CD4-positive, alpha-beta T cell (primary cell): ENCODE measurements around the gene DYNLT2B. TPM values are rescaled to one million over a fixed set of nuclear protein-coding genes. Genes with fewer than 3 reads are reported as not detected.
"Not testable (repeated sequence)": the region's sequence is repeated elsewhere in the genome, so short reads cannot be mapped to it uniquely, and the experiment has no call there.

Experiments used
- ATAC-seq: fragments of 200-7000 bp; cut with Tn5 transposase; one replicate; pipeline ENCODE4 v1.10.0; 2022; ENCODE audit warnings: mild to moderate bottlenecking; ENCODE audit not compliant: poor library complexity
- CTCF ChIA-PET: fragments of 350-600 bp; sonication (Branson Sonifier 250); formaldehyde crosslinking; loops from one replicate; lab custom pipeline; 2021; ENCODE audit warnings: antibody characterized with exemption, inconsistent platforms; lab: Charles Lee
- POLR2A ChIA-PET: fragments of 350-600 bp; sonication (Branson Sonifier 250); formaldehyde crosslinking; loops from one replicate; lab custom pipeline; 2021; ENCODE audit warnings: antibody characterized with exemption, inconsistent platforms; lab: Charles Lee
- DNase-seq, 14 experiments: peaks; one replicate each; pipeline ENCODE4 v3.0.0-alpha.2; 2013 to 2020; ENCODE audit warnings: mixed read lengths in 2 of 14
- H3K27ac ChIP-seq, 2 donors: one replicate each; pipeline versions ENCODE4 v1.5.1 to v1.7.0; 2013; ENCODE audit warnings: low read length in 2 of 2, low read depth in 1 of 2, mild to moderate bottlenecking in 1 of 2
- H3K27me3 ChIP-seq, 2 experiments: 1 replicate in 1 of 2; 2 replicates in 1 of 2; pipeline versions ENCODE4 v1.6.1 to v1.7.0; 2013; ENCODE audit warnings: low read length in 2 of 2, control low read depth in 1 of 2, mild to moderate bottlenecking in 1 of 2, moderate library complexity in 1 of 2; ENCODE audit not compliant: insufficient read depth in 2 of 2, control insufficient read depth in 1 of 2
- H3K36me3 ChIP-seq: one replicate; pipeline ENCODE4 v1.6.1; 2013; ENCODE audit warnings: low read length, control low read depth; ENCODE audit not compliant: insufficient read depth
- H3K4me1 ChIP-seq: one replicate; pipeline ENCODE4 v1.6.1; 2013; ENCODE audit warnings: low read length, control low read depth; ENCODE audit not compliant: insufficient read depth
- H3K4me3 ChIP-seq: one replicate; pipeline ENCODE4 v1.5.1; 2013; ENCODE audit warnings: mild to moderate bottlenecking, low read length, moderate library complexity
- H3K9me3 ChIP-seq, 2 experiments: 1 replicate in 1 of 2; 2 replicates in 1 of 2; pipeline versions ENCODE4 v1.6.1 to v1.7.0; 2013; ENCODE audit warnings: low read length in 2 of 2, mild to moderate bottlenecking in 2 of 2, control low read depth in 1 of 2, moderate library complexity in 1 of 2; ENCODE audit not compliant: control insufficient read depth in 1 of 2, insufficient read depth in 1 of 2
- H3K27ac Mint-ChIP-seq: one replicate; pipeline ENCODE4 v1.8.0; 2020; ENCODE audit warnings: mixed read lengths
- H3K27me3 Mint-ChIP-seq: one replicate; pipeline ENCODE4 v1.8.0; 2021; ENCODE audit warnings: mixed read lengths
- H3K36me3 Mint-ChIP-seq: one replicate; pipeline ENCODE4 v1.8.0; 2021; ENCODE audit warnings: low read depth, mixed read lengths
- H3K4me1 Mint-ChIP-seq: one replicate; pipeline ENCODE4 v1.8.0; 2021; ENCODE audit warnings: low read depth, mixed read lengths
- H3K4me3 Mint-ChIP-seq: one replicate; pipeline ENCODE4 v1.8.0; 2020; ENCODE audit warnings: mild to moderate bottlenecking, mixed read lengths
- H3K9me3 Mint-ChIP-seq: one replicate; pipeline ENCODE4 v1.8.0; 2020; ENCODE audit warnings: mixed read lengths
- intact Hi-C, 2 experiments: fragments of 100-400 bp; cut with DNase I in 1 of 2; cut with micrococcal nuclease in 1 of 2; formaldehyde crosslinking; loops; one replicate each; pipeline versions ENCODE4 v1.15.1 to v1.9.0; 2023 to 2025; cut with DNase I, micrococcal nuclease
- total RNA-seq, 174 experiments: library from RNA in 2 of 174; stranded (reverse) in 2 of 174; gene quantifications; one replicate each; pipeline ENCODE4 v1.2.3 and lab custom pipeline; 2021 to 2026
- TF ChIP-seq, protein P1 (sequence below): fragments of 200-600 bp; IDR thresholded peaks from one replicate; pipeline ENCODE4 v1.8.0; 2022; ENCODE audit warnings: antibody characterized with exemption, mild to moderate bottlenecking

The DYNLT2B gene
- total RNA-seq, 2 experiments from 2014 or later = 4.5 to 4.6 TPM

DNA sequence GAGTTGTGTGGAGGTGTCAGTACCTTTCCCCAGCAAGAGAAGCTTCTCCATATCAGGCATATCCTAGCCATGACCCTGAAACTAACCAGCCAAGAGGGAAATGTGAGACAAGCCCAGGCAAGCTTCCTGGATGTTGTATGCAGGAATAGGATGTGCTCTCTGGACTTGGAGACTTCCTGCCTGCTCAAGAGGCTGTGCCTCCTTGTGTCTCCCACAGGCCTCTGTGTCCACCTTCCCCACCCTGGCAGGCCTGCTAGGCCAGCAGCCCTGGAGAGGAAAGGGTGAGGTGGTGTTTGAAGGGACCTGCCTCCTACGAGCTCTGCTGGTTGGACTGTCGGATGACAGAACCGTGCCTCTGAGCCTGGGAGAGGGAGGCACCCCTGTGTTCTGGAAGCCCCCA, 2.1 kb upstream of the DYNLT2B start:
- Mint-ChIP-seq H3K4me1 (peaks cover 5% of the 10 kb centered on the region), H3K36me3 (peaks cover 6% of the 10 kb centered on the region), H3K27ac (no peak overlapping the region), H3K27me3 (no peaks in the 10 kb centered on the region), H3K9me3 (no peaks in the 10 kb centered on the region), H3K4me3 (peak overlapping the region; percentile 60)
- intact Hi-C loops = loop anchor here in 1 of 2 experiments (5.0 kb wide), 1 partner anchor 112 kb away; the partner anchor contains the start of gene UBXN7
- ATAC-seq (no peak), DNase-seq (no peak)
- H3K36me3 ChIP-seq = no peaks in the 10 kb centered on the region
- H3K4me3 ChIP-seq = no peak overlapping the region
- H3K9me3 ChIP-seq = no peaks in the 10 kb centered on the region
- POLR2A ChIA-PET = interaction anchor here (1.0 kb wide), 1 partner anchor 11 kb away, joined by 3 read pairs; no protein-coding TSS in a partner anchor
- peaks cover 20% of the 10 kb centered on the region for H3K4me1 ChIP-seq
- no peaks in the 10 kb centered on the region for H3K27me3 ChIP-seq
- TF ChIP-seq, protein P1, sequence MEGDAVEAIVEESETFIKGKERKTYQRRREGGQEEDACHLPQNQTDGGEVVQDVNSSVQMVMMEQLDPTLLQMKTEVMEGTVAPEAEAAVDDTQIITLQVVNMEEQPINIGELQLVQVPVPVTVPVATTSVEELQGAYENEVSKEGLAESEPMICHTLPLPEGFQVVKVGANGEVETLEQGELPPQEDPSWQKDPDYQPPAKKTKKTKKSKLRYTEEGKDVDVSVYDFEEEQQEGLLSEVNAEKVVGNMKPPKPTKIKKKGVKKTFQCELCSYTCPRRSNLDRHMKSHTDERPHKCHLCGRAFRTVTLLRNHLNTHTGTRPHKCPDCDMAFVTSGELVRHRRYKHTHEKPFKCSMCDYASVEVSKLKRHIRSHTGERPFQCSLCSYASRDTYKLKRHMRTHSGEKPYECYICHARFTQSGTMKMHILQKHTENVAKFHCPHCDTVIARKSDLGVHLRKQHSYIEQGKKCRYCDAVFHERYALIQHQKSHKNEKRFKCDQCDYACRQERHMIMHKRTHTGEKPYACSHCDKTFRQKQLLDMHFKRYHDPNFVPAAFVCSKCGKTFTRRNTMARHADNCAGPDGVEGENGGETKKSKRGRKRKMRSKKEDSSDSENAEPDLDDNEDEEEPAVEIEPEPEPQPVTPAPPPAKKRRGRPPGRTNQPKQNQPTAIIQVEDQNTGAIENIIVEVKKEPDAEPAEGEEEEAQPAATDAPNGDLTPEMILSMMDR = no peak
- H3K27ac ChIP-seq = no peak overlapping the region
- CTCF ChIA-PET = interaction anchor here (1.2 kb wide), 1 partner anchor 66 kb away, joined by 3 read pairs; no protein-coding TSS in a partner anchor

DNA sequence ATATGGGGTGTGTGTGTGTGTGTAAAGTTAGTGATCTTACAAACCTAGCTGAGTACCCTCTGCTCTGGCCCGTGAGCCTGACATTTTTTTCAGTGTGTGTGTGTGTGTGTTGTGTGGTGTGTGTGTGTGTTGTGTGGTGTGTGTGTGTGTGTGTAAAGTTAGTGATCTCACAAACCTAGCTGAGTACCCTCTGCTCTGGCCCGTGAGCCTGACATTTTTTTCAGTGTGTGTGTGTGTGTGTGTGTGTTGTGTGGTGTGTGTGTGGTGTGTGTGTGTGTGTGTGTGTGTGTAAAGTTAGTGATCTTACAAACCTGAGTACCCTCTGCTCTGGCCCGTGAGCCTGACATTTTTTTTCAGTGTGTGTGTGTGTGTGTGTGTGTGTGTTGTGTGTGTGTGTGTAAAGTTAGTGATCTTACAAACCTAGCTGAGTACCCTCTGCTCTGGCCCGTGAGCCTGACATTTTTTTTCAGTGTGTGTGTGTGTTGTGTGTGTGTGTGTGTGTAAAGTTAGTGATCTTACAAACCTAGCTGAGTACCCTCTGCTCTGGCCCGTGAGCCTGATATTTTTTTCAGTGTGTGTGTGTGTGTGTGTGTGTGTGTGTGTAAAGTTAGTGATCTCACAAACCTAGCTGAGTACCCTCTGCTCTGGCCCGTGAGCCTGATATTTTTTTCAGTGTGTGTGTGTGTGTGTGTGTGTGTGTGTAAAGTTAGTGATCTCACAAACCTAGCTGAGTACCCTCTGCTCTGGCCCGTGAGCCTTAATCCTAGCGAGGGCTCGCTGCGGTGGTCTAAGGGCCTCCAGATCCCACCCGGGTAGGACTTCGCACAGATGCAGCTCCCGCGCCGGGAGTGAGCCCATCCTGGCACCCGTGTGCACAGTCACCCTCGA, 997 bp downstream of the DYNLT2B start:
- POLR2A ChIA-PET = interaction anchor here (0.7 to 2.5 kb wide), 15 partner anchors 9 to 686 kb away, joined by 3 to 20 read pairs (median 4); partner anchors contain the start of genes FBXO45, NCBP2, PAK2 and RNF168
- intact Hi-C loops = loop anchor here in 1 of 2 experiments (5.0 kb wide), 1 partner anchor 35 kb away; no protein-coding TSS in a partner anchor
- not testable (repeated sequence) for H3K36me3 ChIP-seq, H3K9me3 Mint-ChIP-seq, H3K27me3 Mint-ChIP-seq, H3K4me1 Mint-ChIP-seq, H3K36me3 Mint-ChIP-seq, H3K27me3 ChIP-seq, H3K9me3 ChIP-seq
- CTCF ChIA-PET = interaction anchor here (1.0 to 1.5 kb wide), 3 partner anchors 24 to 212 kb away, joined by 3 to 6 read pairs (median 5); no protein-coding TSS in a partner anchor
- H3K4me1 ChIP-seq = peaks cover 20% of the 10 kb centered on the region
- ATAC-seq = peak; percentile 1
- peak overlapping the region; percentile 83 to 91 for H3K27ac ChIP-seq
- peak overlapping the region; percentile 82 for H3K4me3 ChIP-seq
- H3K27ac Mint-ChIP-seq = peak overlapping the region; percentile 96
- DNase-seq = peak in 1 of 14 experiments; percentile 9
- peak overlapping the region; percentile 97 for H3K4me3 Mint-ChIP-seq

DNA sequence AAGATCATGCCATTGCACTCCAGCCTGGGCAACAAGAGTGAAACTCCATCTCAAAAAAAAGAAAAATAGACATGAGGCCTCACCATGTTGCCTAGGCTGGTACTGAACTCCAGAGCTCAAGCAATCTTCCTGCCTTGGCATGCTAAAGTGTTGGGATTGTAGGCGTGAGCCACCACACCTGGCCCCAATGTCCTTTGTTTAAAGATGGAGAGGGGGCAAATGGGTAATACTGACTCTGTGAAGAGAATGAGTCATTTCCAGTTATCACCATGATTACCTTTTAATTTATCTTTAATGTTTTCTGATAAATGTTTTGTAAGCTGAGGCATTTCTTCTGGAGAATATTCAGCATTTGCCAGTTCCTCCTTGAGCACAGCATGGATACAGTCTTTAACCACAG, 2.2 kb downstream of the DYNLT2B start:
- ChIA-PET CTCF (no interaction called here), POLR2A (no interaction called here)
- H3K4me3 ChIP-seq = no peak overlapping the region
- Mint-ChIP-seq H3K36me3 (peaks cover 6% of the 10 kb centered on the region), H3K4me3 (peak overlapping the region; percentile 65), H3K4me1 (peaks cover 5% of the 10 kb centered on the region), H3K27me3 (no peaks in the 10 kb centered on the region), H3K27ac (peak overlapping the region; percentile 24), H3K9me3 (no peaks in the 10 kb centered on the region)
- intact Hi-C loops = loop anchor here in 1 of 2 experiments (5.0 kb wide), 1 partner anchor 34 kb away; no protein-coding TSS in a partner anchor
- H3K27ac ChIP-seq = no peak overlapping the region
- TF ChIP-seq, protein P1 = no peak
- no peaks in the 10 kb centered on the region for H3K27me3 ChIP-seq
- H3K9me3 ChIP-seq = no peaks in the 10 kb centered on the region
- H3K36me3 ChIP-seq = no peaks in the 10 kb centered on the region
- H3K4me1 ChIP-seq = peaks cover 20% of the 10 kb centered on the region
- ATAC-seq (no peak), DNase-seq (no peak)
